Measurements from ENCODE around the gene PTBP2. TPM values are rescaled to one million over a fixed set of nuclear protein-coding genes. Genes with fewer than 3 reads are reported as not detected.

The PTBP2 gene
- total RNA-seq, 3 donors from 2014 or later, result 54.2 to 78.3 (median 59.0) TPM

GRCh38 chr1:96688767-96689166 lies 32.8 kb upstream of the PTBP2 start:
- no peak overlapping the region for H3K27ac ChIP-seq
- no peaks in the 10 kb centered on the region for H3K27me3 ChIP-seq
- no peaks in the 10 kb centered on the region for H3K4me1 ChIP-seq
- intact Hi-C loops (cut with DNase I; ENCODE audit: low total_unique reads), result loop anchor here (10.0 kb wide), 1 partner anchor 116 kb away; no protein-coding TSS in a partner anchor
- no peak overlapping the region for H3K4me3 ChIP-seq
- no peak for DNase-seq (ENCODE audit: low spot score in 2 of 2)
- H3K9me3 ChIP-seq, result no peaks in the 10 kb centered on the region
- no peaks in the 10 kb centered on the region for H3K36me3 ChIP-seq
- no peak for TF ChIP-seq POLR2A (IDR thresholded peaks at IDR 0.05)
- TF ChIP-seq POLR2AphosphoS5 (IDR thresholded peaks at IDR 0.05), result no peak
- TF ChIP-seq, protein P1, sequence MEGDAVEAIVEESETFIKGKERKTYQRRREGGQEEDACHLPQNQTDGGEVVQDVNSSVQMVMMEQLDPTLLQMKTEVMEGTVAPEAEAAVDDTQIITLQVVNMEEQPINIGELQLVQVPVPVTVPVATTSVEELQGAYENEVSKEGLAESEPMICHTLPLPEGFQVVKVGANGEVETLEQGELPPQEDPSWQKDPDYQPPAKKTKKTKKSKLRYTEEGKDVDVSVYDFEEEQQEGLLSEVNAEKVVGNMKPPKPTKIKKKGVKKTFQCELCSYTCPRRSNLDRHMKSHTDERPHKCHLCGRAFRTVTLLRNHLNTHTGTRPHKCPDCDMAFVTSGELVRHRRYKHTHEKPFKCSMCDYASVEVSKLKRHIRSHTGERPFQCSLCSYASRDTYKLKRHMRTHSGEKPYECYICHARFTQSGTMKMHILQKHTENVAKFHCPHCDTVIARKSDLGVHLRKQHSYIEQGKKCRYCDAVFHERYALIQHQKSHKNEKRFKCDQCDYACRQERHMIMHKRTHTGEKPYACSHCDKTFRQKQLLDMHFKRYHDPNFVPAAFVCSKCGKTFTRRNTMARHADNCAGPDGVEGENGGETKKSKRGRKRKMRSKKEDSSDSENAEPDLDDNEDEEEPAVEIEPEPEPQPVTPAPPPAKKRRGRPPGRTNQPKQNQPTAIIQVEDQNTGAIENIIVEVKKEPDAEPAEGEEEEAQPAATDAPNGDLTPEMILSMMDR (IDR thresholded peaks at IDR 0.05), result no peak

GRCh38 chr1:96695954-96696353 lies 25.6 kb upstream of the PTBP2 start:
- no peak overlapping the region for H3K4me3 ChIP-seq
- TF ChIP-seq, protein P1 (IDR thresholded peaks at IDR 0.05), result no peak
- no peak for TF ChIP-seq POLR2AphosphoS5 (IDR thresholded peaks at IDR 0.05)
- no peak for TF ChIP-seq POLR2A (IDR thresholded peaks at IDR 0.05)
- intact Hi-C loops (cut with DNase I; ENCODE audit: low total_unique reads), result no loop called here
- no peaks in the 10 kb centered on the region for H3K36me3 ChIP-seq
- no peaks in the 10 kb centered on the region for H3K4me1 ChIP-seq
- no peak overlapping the region for H3K27ac ChIP-seq
- no peak for DNase-seq (ENCODE audit: low spot score in 2 of 2)
- no peaks in the 10 kb centered on the region for H3K9me3 ChIP-seq
- H3K27me3 ChIP-seq, result no peaks in the 10 kb centered on the region

DNA sequence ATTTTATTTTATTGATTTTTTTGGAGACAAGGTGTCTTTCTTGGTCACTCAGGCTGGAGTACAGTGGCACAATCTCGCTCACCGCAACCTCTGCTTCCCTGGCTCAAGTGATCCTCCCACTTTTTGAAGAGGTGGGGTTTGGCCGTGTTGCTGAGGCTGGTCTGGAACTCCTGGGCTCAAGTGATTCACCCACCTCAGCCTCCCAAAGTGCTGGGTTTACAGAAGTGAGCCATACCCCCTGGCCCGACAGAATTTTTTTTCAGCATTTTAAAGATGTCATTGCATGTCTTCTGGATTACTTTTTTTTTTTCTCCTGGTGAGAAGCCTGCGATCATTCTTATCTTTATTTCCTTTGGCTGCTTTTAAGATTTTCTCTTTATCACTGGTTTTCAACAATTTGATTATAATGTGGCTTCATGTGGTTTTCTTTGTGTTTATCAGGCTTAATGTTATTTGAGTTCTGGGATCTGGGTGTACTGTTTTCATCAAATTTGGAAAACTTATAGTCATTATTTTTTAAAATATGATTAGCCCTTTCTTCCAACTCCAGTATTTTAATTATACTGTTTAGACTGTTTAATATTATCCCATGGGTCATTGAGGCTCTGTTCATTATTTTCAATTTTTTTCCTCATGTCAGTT lies 23.1 kb upstream of the PTBP2 start:
- Histone ChIP-seq H3K4me1 (no peaks in the 10 kb centered on the region), H3K9me3 (no peaks in the 10 kb centered on the region), H3K27me3 (no peaks in the 10 kb centered on the region), H3K4me3 (no peak overlapping the region), H3K27ac (no peak overlapping the region), H3K36me3 (no peaks in the 10 kb centered on the region)
- DNase-seq (ENCODE audit: low spot score in 2 of 2), result no peak
- intact Hi-C loops (cut with DNase I; ENCODE audit: low total_unique reads), result no loop called here
- no peak for TF ChIP-seq POLR2AphosphoS5 (IDR thresholded peaks at IDR 0.05)
- no peak for TF ChIP-seq POLR2A (IDR thresholded peaks at IDR 0.05)
- TF ChIP-seq, protein P1 (IDR thresholded peaks at IDR 0.05), result no peak

DNA sequence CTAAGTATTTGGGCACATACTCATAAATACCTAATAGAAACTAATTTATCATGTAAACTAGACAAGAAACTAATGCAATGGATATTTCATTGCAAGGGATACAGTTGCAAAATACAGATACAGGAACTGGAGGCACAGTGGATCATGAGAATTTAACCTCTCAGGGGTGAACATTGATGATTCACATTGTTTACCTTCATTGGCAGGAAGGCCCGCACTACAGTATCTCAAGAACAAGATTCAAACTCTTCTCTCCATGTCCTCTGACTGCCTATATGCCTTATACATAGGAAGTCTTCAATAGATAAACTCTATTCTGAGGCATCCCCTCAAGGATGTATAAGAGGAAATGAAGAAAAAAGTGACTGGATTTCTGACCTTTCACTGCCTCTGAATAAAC lies 18.4 kb upstream of the PTBP2 start:
- H3K36me3 ChIP-seq, result no peaks in the 10 kb centered on the region
- no peak overlapping the region for H3K4me3 ChIP-seq
- intact Hi-C loops (cut with DNase I; ENCODE audit: low total_unique reads), result no loop called here
- H3K27ac ChIP-seq, result no peak overlapping the region
- no peaks in the 10 kb centered on the region for H3K27me3 ChIP-seq
- no peak for DNase-seq (ENCODE audit: low spot score in 2 of 2)
- H3K4me1 ChIP-seq, result no peaks in the 10 kb centered on the region
- no peaks in the 10 kb centered on the region for H3K9me3 ChIP-seq
- TF ChIP-seq, protein P1 (IDR thresholded peaks at IDR 0.05), result no peak
- TF ChIP-seq POLR2AphosphoS5 (IDR thresholded peaks at IDR 0.05) (no peak), POLR2A (IDR thresholded peaks at IDR 0.05) (no peak)

- intact Hi-C loops (cut with DNase I; ENCODE audit: low total_unique reads), result no loop called here
- no peaks in the 10 kb centered on the region for H3K27me3 ChIP-seq
- TF ChIP-seq, protein P1 (IDR thresholded peaks at IDR 0.05), result no peak
- TF ChIP-seq POLR2AphosphoS5 (IDR thresholded peaks at IDR 0.05), result no peak
- no peak for TF ChIP-seq POLR2A (IDR thresholded peaks at IDR 0.05)
- no peak for DNase-seq (ENCODE audit: low spot score in 2 of 2)
- no peaks in the 10 kb centered on the region for H3K36me3 ChIP-seq
- H3K4me3 ChIP-seq, result no peak overlapping the region
- no peaks in the 10 kb centered on the region for H3K9me3 ChIP-seq
- H3K4me1 ChIP-seq, result no peaks in the 10 kb centered on the region
- H3K27ac ChIP-seq, result no peak overlapping the region
Measured at GRCh38 chr1:96707023-96707422, 14.6 kb upstream of the PTBP2 start.

Measured in breast epithelium (tissue), 4 donors.